SJCRH30 (cell line): Measurements from ENCODE around the gene STH. TPM values are rescaled to one million over a fixed set of nuclear protein-coding genes. Genes with fewer than 3 reads are reported as not detected.
A peak's percentile ranks its signal among the peaks of the same experiment; 100 is the strongest.

ENCODE experiments used
- DNase-seq, 2 experiments: peaks; one replicate each; pipeline ENCODE4 v3.0.0-alpha.2; 2015 to 2020
- H3K27ac ChIP-seq: fragments of 250-450 bp; sonication (Bioruptor Pico); 2 replicates; pipeline ENCODE4 v1.5.1; 2020; ENCODE audit warnings: mild to moderate bottlenecking, moderate library complexity
- H3K27me3 ChIP-seq: fragments of 250-450 bp; sonication (Bioruptor Pico); 2 replicates; pipeline ENCODE4 v1.5.1; 2020; ENCODE audit warnings: mild to moderate bottlenecking, moderate library complexity
- H3K36me3 ChIP-seq: fragments of 250-450 bp; sonication (Bioruptor Pico); 2 replicates; pipeline ENCODE4 v1.5.1; 2020; ENCODE audit warnings: mild to moderate bottlenecking, moderate library complexity
- H3K4me1 ChIP-seq: fragments of 250-450 bp; sonication (Bioruptor Pico); 2 replicates; pipeline ENCODE4 v1.5.1; 2020; ENCODE audit warnings: mild to moderate bottlenecking, moderate library complexity
- H3K4me3 ChIP-seq: fragments of 250-450 bp; sonication (Bioruptor Pico); 2 replicates; pipeline ENCODE4 v1.5.1; 2020; ENCODE audit warnings: mild to moderate bottlenecking, moderate library complexity
- H3K9me3 ChIP-seq: fragments of 250-450 bp; sonication (Bioruptor Pico); replicated peaks from 2 replicates; pipeline ENCODE4 v1.5.1; 2020; ENCODE audit warnings: mild to moderate bottlenecking, moderate library complexity
- total RNA-seq: library from RNA; depleted of rRNA; stranded (reverse); fragments of >200 nt; shearing (Covaris generic); gene quantifications from 2 replicates; pipeline ENCODE4 v1.2.3, GENCODE V29; 2014

STH gene
- total RNA-seq, 1 experiment from 2014 or later: not detected

- H3K9me3 ChIP-seq: no peaks in the 10 kb centered on the region
- H3K27ac ChIP-seq: no peak overlapping the region
- no peaks in the 10 kb centered on the region for H3K36me3 ChIP-seq
- no peak for DNase-seq
- no peaks in the 10 kb centered on the region for H3K27me3 ChIP-seq
- H3K4me3 ChIP-seq: no peak overlapping the region
- H3K4me1 ChIP-seq: no peaks in the 10 kb centered on the region
Observed at GRCh38 chr17:45987706-45988105, 11.3 kb upstream of the STH start.

- Histone ChIP-seq H3K4me3 (no peak overlapping the region), H3K9me3 (no peaks in the 10 kb centered on the region), H3K4me1 (0 out of 2 replicates have a peak, but pooled peaks cover 4% of the 10 kb centered on the region), H3K27ac (no peak overlapping the region), H3K27me3 (no peaks in the 10 kb centered on the region), H3K36me3 (no peaks in the 10 kb centered on the region)
- DNase-seq: no peak
Observed at GRCh38 chr17:45989759-45990158, 9.3 kb upstream of the STH start.

GRCh38 chr17:45990886-45991285 lies 8.2 kb upstream of the STH start:
- Histone ChIP-seq H3K36me3 (no peaks in the 10 kb centered on the region), H3K27me3 (no peaks in the 10 kb centered on the region), H3K4me3 (no peak overlapping the region), H3K4me1 (0 out of 2 replicates have a peak, but pooled peaks cover 8% of the 10 kb centered on the region), H3K9me3 (no peaks in the 10 kb centered on the region), H3K27ac (no peak overlapping the region)
- DNase-seq: no peak

- Histone ChIP-seq H3K4me1 (0 out of 2 replicates have a peak, but pooled peaks cover 8% of the 10 kb centered on the region), H3K9me3 (no peaks in the 10 kb centered on the region), H3K4me3 (no peak overlapping the region), H3K27ac (no peak overlapping the region), H3K36me3 (no peaks in the 10 kb centered on the region), H3K27me3 (no peaks in the 10 kb centered on the region)
- DNase-seq: no peak
Observed at GRCh38 chr17:45991341-45991740, 7.7 kb upstream of the STH start.

GRCh38 chr17:45992175-45992574 lies 6.9 kb upstream of the STH start:
- H3K27me3 ChIP-seq: no peaks in the 10 kb centered on the region
- H3K27ac ChIP-seq: no peak overlapping the region
- H3K36me3 ChIP-seq: no peaks in the 10 kb centered on the region
- H3K4me3 ChIP-seq: no peak overlapping the region
- 0 out of 2 replicates have a peak, but pooled peaks cover 8% of the 10 kb centered on the region for H3K4me1 ChIP-seq
- DNase-seq: no peak
- no peaks in the 10 kb centered on the region for H3K9me3 ChIP-seq

- Histone ChIP-seq H3K36me3 (no peaks in the 10 kb centered on the region), H3K27me3 (no peaks in the 10 kb centered on the region), H3K4me1 (0 out of 2 replicates have a peak, but pooled peaks cover 8% of the 10 kb centered on the region), H3K27ac (no peak overlapping the region), H3K9me3 (no peaks in the 10 kb centered on the region), H3K4me3 (no peak overlapping the region)
- no peak for DNase-seq
Observed at GRCh38 chr17:45992904-45993303, 6.1 kb upstream of the STH start.

GRCh38 chr17:45993962-45994627 lies 5.0 kb upstream of the STH start:
- Histone ChIP-seq H3K4me3 (no peak overlapping the region), H3K4me1 (0 out of 2 replicates have a peak, but pooled peaks cover 8% of the 10 kb centered on the region), H3K36me3 (no peaks in the 10 kb centered on the region), H3K27ac (no peak overlapping the region), H3K9me3 (no peaks in the 10 kb centered on the region), H3K27me3 (no peaks in the 10 kb centered on the region)
- DNase-seq: peak in 1 of 2 experiments; percentile 34

GRCh38 chr17:45994987-45995386 lies 4.1 kb upstream of the STH start:
- Histone ChIP-seq H3K9me3 (no peaks in the 10 kb centered on the region), H3K27me3 (no peaks in the 10 kb centered on the region), H3K27ac (no peak overlapping the region), H3K4me1 (0 out of 2 replicates have a peak, but pooled peaks cover 8% of the 10 kb centered on the region), H3K4me3 (no peak overlapping the region), H3K36me3 (no peaks in the 10 kb centered on the region)
- DNase-seq: no peak

- H3K4me1 ChIP-seq: 0 out of 2 replicates have a peak, but pooled peaks cover 8% of the 10 kb centered on the region
- no peaks in the 10 kb centered on the region for H3K36me3 ChIP-seq
- H3K27ac ChIP-seq: no peak overlapping the region
- no peaks in the 10 kb centered on the region for H3K27me3 ChIP-seq
- no peak overlapping the region for H3K4me3 ChIP-seq
- no peaks in the 10 kb centered on the region for H3K9me3 ChIP-seq
- peak; percentile 80 to 82 for DNase-seq
Observed at GRCh38 chr17:45995627-45996270, 3.3 kb upstream of the STH start.

- Histone ChIP-seq H3K27me3 (no peaks in the 10 kb centered on the region), H3K4me3 (no peak overlapping the region), H3K27ac (no peak overlapping the region), H3K36me3 (no peaks in the 10 kb centered on the region), H3K4me1 (0 out of 2 replicates have a peak, but pooled peaks cover 8% of the 10 kb centered on the region), H3K9me3 (no peaks in the 10 kb centered on the region)
- no peak for DNase-seq
Observed at GRCh38 chr17:45996282-45996937, 2.6 kb upstream of the STH start.

- H3K36me3 ChIP-seq: no peaks in the 10 kb centered on the region
- no peak for DNase-seq
- H3K9me3 ChIP-seq: no peaks in the 10 kb centered on the region
- H3K4me1 ChIP-seq: peaks cover 8% of the 10 kb centered on the region; the same call in 1 of the 2 replicates
- no peak overlapping the region for H3K4me3 ChIP-seq
- H3K27ac ChIP-seq: no peak overlapping the region
- no peaks in the 10 kb centered on the region for H3K27me3 ChIP-seq
Observed at GRCh38 chr17:45997166-45997565, 1.9 kb upstream of the STH start.

- Histone ChIP-seq H3K36me3 (no peaks in the 10 kb centered on the region), H3K4me3 (no peak overlapping the region), H3K9me3 (no peaks in the 10 kb centered on the region), H3K27ac (no peak overlapping the region), H3K27me3 (no peaks in the 10 kb centered on the region), H3K4me1 (peaks cover 8% of the 10 kb centered on the region; the same call in 1 of the 2 replicates)
- DNase-seq: no peak
Observed at GRCh38 chr17:45997624-45998023, 1.4 kb upstream of the STH start.

- Histone ChIP-seq H3K36me3 (no peaks in the 10 kb centered on the region), H3K4me3 (no peak overlapping the region), H3K27me3 (no peaks in the 10 kb centered on the region), H3K9me3 (no peaks in the 10 kb centered on the region), H3K27ac (no peak overlapping the region), H3K4me1 (peaks cover 7% of the 10 kb centered on the region; the same call in 1 of the 2 replicates)
- no peak for DNase-seq
Observed at GRCh38 chr17:45999900-46000290, 845 bp downstream of the STH start.

GRCh38 chr17:46000292-46000691 lies 1.2 kb downstream of the STH start:
- no peaks in the 10 kb centered on the region for H3K9me3 ChIP-seq
- no peak for DNase-seq
- no peaks in the 10 kb centered on the region for H3K27me3 ChIP-seq
- H3K36me3 ChIP-seq: no peaks in the 10 kb centered on the region
- H3K4me3 ChIP-seq: no peak overlapping the region
- H3K4me1 ChIP-seq: peaks cover 5% of the 10 kb centered on the region; the same call in 1 of the 2 replicates
- H3K27ac ChIP-seq: no peak overlapping the region

- Histone ChIP-seq H3K27me3 (no peaks in the 10 kb centered on the region), H3K4me3 (no peak overlapping the region), H3K36me3 (no peaks in the 10 kb centered on the region), H3K27ac (no peak overlapping the region), H3K4me1 (peaks cover 3% of the 10 kb centered on the region; the same call in 1 of the 2 replicates), H3K9me3 (no peaks in the 10 kb centered on the region)
- DNase-seq: no peak
Observed at GRCh38 chr17:46000757-46001156, 1.7 kb downstream of the STH start.
